HepG2 (cell line): ENCODE data around the gene VCPKMT. TPM values are rescaled to one million over a fixed set of nuclear protein-coding genes. Genes with fewer than 3 reads are reported as not detected.

Experiments used
- ATAC-seq: fragments of 200-7000 bp; cut with Tn5 transposase; 3 replicates; pipeline ENCODE4 v1.9.1; 2020; ENCODE audit warnings: mild to moderate bottlenecking, moderate library complexity
- BruUV-seq: library from RNA; stranded (reverse); fragments of 400-500 nt; replicated peaks from 2 replicates; lab custom pipeline; 2021; lab: Mats Ljungman, UMichigan
- CTCF ChIA-PET: fragments of 300-600 bp; formaldehyde crosslinking; extraction: SDS; loops from one replicate; lab custom pipeline; 2021; ENCODE audit warnings: low total read pairs, inconsistent platforms, low intra/inter-chr PET ratio; lab: Yijun Ruan, JAX
- POLR2A ChIA-PET: fragments of 350-600 bp; sonication (Branson Sonifier 250); formaldehyde crosslinking; loops from one replicate; lab custom pipeline; 2020; ENCODE audit warnings: antibody characterized with exemption, inconsistent platforms; lab: Yijun Ruan, JAX
- DNase-seq: peaks from one replicate; pipeline ENCODE4 v3.0.0-alpha.2; 2015; ENCODE audit warnings: low spot score
- FAIRE-seq: peaks from 3 replicates; lab custom pipeline; 2011; peaks lifted over from hg19 to GRCh38; lab: Jason Lieb, UNC
- H2AFZ ChIP-seq: one replicate; pipeline ENCODE4 v1.6.1; 2011; ENCODE audit warnings: low read length, inconsistent platforms
- H3K27ac ChIP-seq: fragments of 300-600 bp; 3 replicates; pipeline ENCODE4 v1.8.0; 2011; ENCODE audit warnings: mixed run types, mild to moderate bottlenecking, mixed read lengths, low read length, inconsistent platforms; ENCODE audit not compliant: insufficient read depth; ENCODE audit errors: extremely low read length
- H3K27me3 ChIP-seq, 2 experiments: fragments of 200-600 bp in 1 of 2; 2 replicates in 1 of 2; 3 replicates in 1 of 2; pipeline versions ENCODE4 v1.6.0 to v1.8.0; 2011; ENCODE audit warnings: low read length in 2 of 2, mild to moderate bottlenecking in 2 of 2, moderate library complexity in 2 of 2, inconsistent platforms in 1 of 2; ENCODE audit not compliant: insufficient read depth in 2 of 2, control insufficient read depth in 1 of 2
- H3K36me3 ChIP-seq, 2 experiments: fragments of 200-600 bp in 1 of 2; replicated peaks in 1 of 2; 2 replicates in 1 of 2; 3 replicates in 1 of 2; pipeline versions ENCODE4 v1.5.1 to v1.8.0; 2011; ENCODE audit warnings: low read length in 2 of 2, inconsistent platforms in 1 of 2; ENCODE audit not compliant: insufficient read depth in 2 of 2, control insufficient read depth in 1 of 2
- H3K4me1 ChIP-seq: 2 replicates; pipeline ENCODE4 v1.5.1; 2012; ENCODE audit warnings: low read length, inconsistent platforms; ENCODE audit not compliant: insufficient read depth
- H3K4me2 ChIP-seq: 2 replicates; pipeline ENCODE4 v1.6.0; 2011; ENCODE audit warnings: low read depth, low read length, inconsistent platforms
- H3K4me3 ChIP-seq, 3 experiments: fragments of 200-600 bp in 1 of 3; sonication (generic), shearing (Covaris generic) in 1 of 3; replicated peaks in 1 of 3; 2 replicates each; pipeline ENCODE4 v1.5.1; 2011 to 2016; ENCODE audit warnings: low read length in 3 of 3, inconsistent platforms in 2 of 3, low read depth in 2 of 3, mild to moderate bottlenecking in 2 of 3, control low read depth in 1 of 3, mixed read lengths in 1 of 3; ENCODE audit not compliant: insufficient read depth in 1 of 3
- H3K79me2 ChIP-seq: one replicate; pipeline ENCODE4 v1.6.1; 2011; ENCODE audit warnings: low read length, inconsistent platforms; ENCODE audit not compliant: insufficient read depth
- H3K9ac ChIP-seq: 2 replicates; pipeline ENCODE4 v1.6.0; 2011; ENCODE audit warnings: mild to moderate bottlenecking, low read depth, low read length, inconsistent platforms; ENCODE audit not compliant: insufficient read depth
- H3K9me3 ChIP-seq: 2 replicates; pipeline ENCODE4 v1.5.1; 2012; ENCODE audit warnings: mild to moderate bottlenecking, low read length
- H4K20me1 ChIP-seq: 2 replicates; pipeline ENCODE4 v1.6.0; 2011; ENCODE audit warnings: inconsistent platforms, mild to moderate bottlenecking, low read length, moderate library complexity; ENCODE audit not compliant: insufficient read depth
- BORCS8-MEF2B ChIP-seq: sonication (generic); formaldehyde crosslinking; IDR thresholded peaks from 2 replicates; pipeline ENCODE4 v1.8.0; 2022; ENCODE audit warnings: mild to moderate bottlenecking, missing genetic modification reagents
- FIP1L1 ChIP-seq: fragments of 200-400 bp; formaldehyde crosslinking; IDR thresholded peaks from 2 replicates; pipeline ENCODE4 v1.6.1; 2018; ENCODE audit warnings: low read depth, mild to moderate bottlenecking, low read length, moderate library complexity, borderline replicate concordance; ENCODE audit not compliant: insufficient read depth
- KLF6 ChIP-seq: IDR thresholded peaks from 2 replicates; pipeline ENCODE4 v1.8.0; 2016; ENCODE audit warnings: missing biosample characterization, missing genetic modification reagents
- MLXIP ChIP-seq: sonication (generic); formaldehyde crosslinking; IDR thresholded peaks from 2 replicates; pipeline ENCODE4 v1.9.0; 2021; ENCODE audit warnings: missing genetic modification reagents, borderline replicate concordance
- SAP130 ChIP-seq: IDR thresholded peaks from 2 replicates; pipeline ENCODE4 v1.6.1; 2016; ENCODE audit warnings: low read depth
- SSRP1 ChIP-seq: IDR thresholded peaks from 2 replicates; pipeline ENCODE4 v1.6.1; 2016; ENCODE audit warnings: control low read depth
- ZNF124 ChIP-seq: sonication (generic); formaldehyde crosslinking; IDR thresholded peaks from 2 replicates; pipeline ENCODE4 v1.4.0; 2020; ENCODE audit warnings: missing genetic modification reagents
- ZNF329 ChIP-seq: sonication (generic); formaldehyde crosslinking; IDR thresholded peaks from 2 replicates; pipeline ENCODE4 v1.9.0; 2021; ENCODE audit warnings: low read depth, mild to moderate bottlenecking, missing genetic modification reagents
- ZNF34 ChIP-seq: sonication (generic); formaldehyde crosslinking; IDR thresholded peaks from 2 replicates; pipeline ENCODE4 v1.4.0; 2020; ENCODE audit warnings: mild to moderate bottlenecking, missing genetic modification reagents, borderline replicate concordance
- ZNF367 ChIP-seq: sonication (generic); formaldehyde crosslinking; IDR thresholded peaks from 2 replicates; pipeline ENCODE4 v1.4.0; 2020; ENCODE audit warnings: missing genetic modification reagents, borderline replicate concordance
- ZNF501 ChIP-seq: sonication (generic); formaldehyde crosslinking; IDR thresholded peaks from 2 replicates; pipeline ENCODE4 v1.5.1; 2020; ENCODE audit warnings: mild to moderate bottlenecking, moderate library complexity, missing genetic modification reagents
- ZNF563 ChIP-seq: sonication (generic); formaldehyde crosslinking; IDR thresholded peaks from 2 replicates; pipeline ENCODE4 v1.8.0; 2022; ENCODE audit warnings: mild to moderate bottlenecking, moderate library complexity, missing genetic modification reagents
- ZNF749 ChIP-seq: sonication (generic); formaldehyde crosslinking; IDR thresholded peaks from 2 replicates; pipeline ENCODE4 v1.8.0; 2022; ENCODE audit warnings: mild to moderate bottlenecking, missing genetic modification reagents, moderate library complexity, borderline replicate concordance
- ZNF776 ChIP-seq: sonication (generic); formaldehyde crosslinking; IDR thresholded peaks from 2 replicates; pipeline ENCODE4 v1.4.0; 2020; ENCODE audit warnings: mild to moderate bottlenecking, missing genetic modification reagents
- ZNF777 ChIP-seq: sonication (generic); formaldehyde crosslinking; IDR thresholded peaks from 2 replicates; pipeline ENCODE4 v1.4.0; 2020; ENCODE audit warnings: missing genetic modification reagents
- WGBS: methylation state at CpG from one replicate; pipeline ENCODE4 v1.1.6; 2017; ENCODE audit warnings: low lambda C conversion rate; 5-methylcytosine and 5-hydroxymethylcytosine counted together
- in situ Hi-C: cut with HindIII; loops from 2 replicates; pipeline ENCODE4 v1.10.0; 2017; ENCODE audit warnings: low pct_unique_long_range_greater_than_20kb; ENCODE audit not compliant: extremely low pct_ligation_motif_present
- intact Hi-C: fragments of 100-400 bp; cut with micrococcal nuclease; formaldehyde crosslinking; loops from one replicate; pipeline ENCODE4 v1.10.0; 2022; ENCODE audit not compliant: unreplicated experiment
- polyA plus RNA-seq, 8 experiments: library from polyadenylated mRNA; depleted of rRNA in 3 of 8; stranded (reverse) in 7 of 8; unstranded in 1 of 8; fragments of >200 nt; fragmentation: Illumina TruSeq in 4 of 8; extraction: Trizol in 4 of 8; gene quantifications; 2 replicates each; pipeline versions ENCODE4 v1.2.1 to v1.2.3, GENCODE V29; 2011 to 2016; ENCODE audit warnings: low read depth in 4 of 8, missing spikeins in 1 of 8, mixed read lengths in 1 of 8; ENCODE audit not compliant: insufficient read depth in 1 of 8
- total RNA-seq, 5 experiments: library from RNA; depleted of rRNA; stranded (reverse); fragments of >200 nt; fragmentation: Illumina TruSeq; extraction: Trizol; gene quantifications; 2 replicates each; pipeline ENCODE4 v1.2.3, GENCODE V29; 2016; ENCODE audit warnings: low read depth in 1 of 5

The VCPKMT gene
- total and polyA plus RNA-seq, 2 of the 13 experiments (the other 11 are each of a cell fraction or from before 2014, with no cell fraction given), result 3.9 to 5.4 TPM

- no peak overlapping the region for H3K27ac ChIP-seq
- DNase-seq (no peak), FAIRE-seq (no peak), ATAC-seq (no peak)
- H3K4me2 ChIP-seq, result no peak overlapping the region
- no peaks in the 10 kb centered on the region for H3K27me3 ChIP-seq
- no peaks in the 10 kb centered on the region for H3K9me3 ChIP-seq
- H2AFZ ChIP-seq, result no peak overlapping the region
- no peaks in the 10 kb centered on the region for H3K79me2 ChIP-seq
- H3K4me3 ChIP-seq, result no peak overlapping the region
- TF ChIP-seq ZNF34 (no peak), ZNF124 (no peak), ZNF749 (CRISPR knock-in tag) (no peak), BORCS8-MEF2B (CRISPR knock-in tag) (no peak), ZNF776 (CRISPR knock-in tag) (no peak), ZNF367 (CRISPR knock-in tag) (no peak), FIP1L1 (no peak), ZNF563 (CRISPR knock-in tag) (no peak), ZNF777 (no peak), KLF6 (CRISPR knock-in tag) (no peak), ZNF329 (no peak), SAP130 (CRISPR knock-in tag) (no peak), SSRP1 (CRISPR knock-in tag) (no peak), MLXIP (CRISPR knock-in tag) (no peak), ZNF501 (CRISPR knock-in tag) (no peak)
- in situ Hi-C loops, result no loop called here
- intact Hi-C loops, result loop anchor here (5.0 kb wide), 4 partner anchors 43 to 172 kb away; partner anchors contain the start of gene ARF6
- ChIA-PET POLR2A (no interaction called here), CTCF (no interaction called here)
- H4K20me1 ChIP-seq, result no peaks in the 10 kb centered on the region
- H3K4me1 ChIP-seq, result peaks cover 72% of the 10 kb centered on the region
- 92% methylated on average over 9 of the region's 9 CpGs for WGBS
- H3K36me3 ChIP-seq, result no peaks in the 10 kb centered on the region
- no peak overlapping the region for H3K9ac ChIP-seq
- no TSS peak for BruUV-seq
Observed at GRCh38 chr14:50063876-50064420, 52.4 kb downstream of the VCPKMT start.
